HG02885 (cell line): ENCODE results near the gene SETD1A.
A peak's percentile ranks its signal among the peaks of the same experiment; 100 is the strongest.

Experiments used
- ATAC-seq: cut with Tn5 transposase; IDR thresholded peaks from one replicate; pipeline ENCODE4 v1.9.1; 2021; ENCODE audit warnings: mild to moderate bottlenecking; ENCODE audit not compliant: unreplicated experiment, poor library complexity

SETD1A gene

GRCh38 chr16:30957456-30958174, at the start of gene SETD1A:
Gene SETD1A, plus strand, starts transcription at chr16:30957754. Its CDS starts 978 bp downstream, at chr16:30958732.
- ATAC-seq = peak; percentile 75

- ATAC-seq = no peak
Observed at GRCh38 chr16:30910427-30911029, 47.0 kb upstream of the SETD1A start.

GRCh38 chr16:30912794-30913412, 44.7 kb upstream of the SETD1A start:
- no peak for ATAC-seq

- ATAC-seq = no peak
Observed at GRCh38 chr16:30914830-30915229, 42.7 kb upstream of the SETD1A start.

- ATAC-seq = no peak
Observed at GRCh38 chr16:30918614-30919013, 38.9 kb upstream of the SETD1A start.

GRCh38 chr16:30920891-30921290, 36.7 kb upstream of the SETD1A start:
- no peak for ATAC-seq

- ATAC-seq = no peak
Observed at GRCh38 chr16:30921459-30921747, 36.2 kb upstream of the SETD1A start.

GRCh38 chr16:30921748-30922419, 35.7 kb upstream of the SETD1A start:
- no peak for ATAC-seq

- peak; percentile 75 for ATAC-seq
Observed at GRCh38 chr16:30922420-30922959, 35.1 kb upstream of the SETD1A start.

GRCh38 chr16:30922960-30923535, 34.5 kb upstream of the SETD1A start:
- ATAC-seq = peak; percentile 70

GRCh38 chr16:30923554-30924075, 33.9 kb upstream of the SETD1A start, which contains the start of gene FBXL19:
Gene FBXL19, plus strand, starts transcription at chr16:30923572. Its CDS starts 2,183 bp downstream, at chr16:30925755.
- ATAC-seq = no peak

GRCh38 chr16:30924076-30924912, 33.3 kb upstream of the SETD1A start:
- no peak for ATAC-seq

- no peak for ATAC-seq
Observed at GRCh38 chr16:30924913-30925631, 32.5 kb upstream of the SETD1A start.

- no peak for ATAC-seq
Observed at GRCh38 chr16:30925632-30925987, 31.9 kb upstream of the SETD1A start.

GRCh38 chr16:30925995-30926811, 31.4 kb upstream of the SETD1A start:
- no peak for ATAC-seq

GRCh38 chr16:30926937-30927788, 30.4 kb upstream of the SETD1A start:
- ATAC-seq = no peak

- no peak for ATAC-seq
Observed at GRCh38 chr16:30927789-30928378, 29.7 kb upstream of the SETD1A start.
